Brain microvascular endothelial cell (primary cell): ENCODE data around the gene FICD.

Source experiments
- DNase-seq: peaks from one replicate; pipeline ENCODE4 v3.0.0-alpha.2; 2020
- H3K27ac ChIP-seq: fragments of 250-450 bp; sonication (Bioruptor Pico); 2 replicates; pipeline ENCODE4 v1.5.1; 2020; ENCODE audit warnings: mild to moderate bottlenecking, moderate library complexity
- H3K27me3 ChIP-seq: fragments of 250-450 bp; sonication (Bioruptor Pico); replicated peaks from 2 replicates; pipeline ENCODE4 v1.5.1; 2020; ENCODE audit warnings: mild to moderate bottlenecking
- H3K36me3 ChIP-seq: fragments of 250-450 bp; sonication (Bioruptor Pico); replicated peaks from 2 replicates; pipeline ENCODE4 v1.5.1; 2020; ENCODE audit warnings: mild to moderate bottlenecking
- H3K4me3 ChIP-seq: 2 replicates; pipeline ENCODE4 v1.5.1; 2011; ENCODE audit warnings: low read depth, mild to moderate bottlenecking, control low read depth, low read length, moderate library complexity
- CTCF ChIP-seq: IDR thresholded peaks from 2 replicates; pipeline ENCODE4 v1.5.1; 2011; ENCODE audit warnings: low read depth, mild to moderate bottlenecking, moderate library complexity, low read length, control low read depth, inconsistent platforms; ENCODE audit errors: missing control alignments
- in situ Hi-C: cut with HindIII; loops from 2 replicates; pipeline ENCODE4 v1.10.0; 2017; ENCODE audit warnings: low sequenced_read_pairs, low pct_ligation_motif_present

Gene FICD

GRCh38 chr12:108568338-108569154, 53.5 kb downstream of the FICD start:
- Histone ChIP-seq H3K27me3 (no peaks in the 10 kb centered on the region), H3K4me3 (no peak overlapping the region), H3K36me3 (peaks cover 35% of the 10 kb centered on the region), H3K27ac (no peak overlapping the region)
- in situ Hi-C loops, result no loop called here
- DNase-seq, result no peak
- no peak for TF ChIP-seq CTCF
